Retina (tissue), 1 donor: ENCODE data around the gene B3GAT3.
"Not testable (repeated sequence)": the region's sequence is repeated elsewhere in the genome, so short reads cannot be mapped to it uniquely, and the experiment has no call there.

Source experiments
- DNase-seq: peaks from one replicate; pipeline ENCODE4 v3.0.0-alpha.2; 2016

B3GAT3 gene

GRCh38 chr11:62602141-62603071 lies 19.4 kb downstream of the B3GAT3 start:
- peak; percentile 82 for DNase-seq

- DNase-seq = peak; percentile 99
Observed at GRCh38 chr11:62601372-62602140, 20.2 kb downstream of the B3GAT3 start, which contains the start of gene MTA2. MTA2 (minus strand) TSS chr11:62601865; CDS start chr11:62601450, 415 bp downstream.

- DNase-seq = no peak
Observed at GRCh38 chr11:62601122-62601371, 20.7 kb downstream of the B3GAT3 start.

- DNase-seq = peak; percentile 15
Observed at GRCh38 chr11:62600367-62601121, 21.2 kb downstream of the B3GAT3 start.

- DNase-seq = no peak
Observed at GRCh38 chr11:62599901-62600300, 21.9 kb downstream of the B3GAT3 start.

GRCh38 chr11:62599069-62599696 lies 22.6 kb downstream of the B3GAT3 start:
- peak; percentile 87 for DNase-seq

- no peak for DNase-seq
Observed at GRCh38 chr11:62595124-62595523, 26.7 kb downstream of the B3GAT3 start.

GRCh38 chr11:62593434-62594044 lies 28.2 kb downstream of the B3GAT3 start:
- peak; percentile 64 for DNase-seq

GRCh38 chr11:62592989-62593421 lies 28.8 kb downstream of the B3GAT3 start:
- no peak for DNase-seq

GRCh38 chr11:62592146-62592815 lies 29.5 kb downstream of the B3GAT3 start:
- no peak for DNase-seq

GRCh38 chr11:62591448-62592145 lies 30.2 kb downstream of the B3GAT3 start, which contains the start of gene TUT1:
TUT1 (minus strand) TSS chr11:62591523; CDS start chr11:62591485, 38 bp downstream.
- peak; percentile 98 for DNase-seq

- no peak for DNase-seq
Observed at GRCh38 chr11:62588966-62589637, 32.7 kb downstream of the B3GAT3 start.

GRCh38 chr11:62585356-62585755 lies 36.4 kb downstream of the B3GAT3 start:
- DNase-seq = not testable (repeated sequence)

- not testable (repeated sequence) for DNase-seq
Observed at GRCh38 chr11:62581735-62582134, 40.1 kb downstream of the B3GAT3 start.

- DNase-seq = no peak
Observed at GRCh38 chr11:62580959-62581715, 40.6 kb downstream of the B3GAT3 start.

GRCh38 chr11:62579252-62579651 lies 42.5 kb downstream of the B3GAT3 start:
- DNase-seq = no peak

GRCh38 chr11:62578541-62578940 lies 43.2 kb downstream of the B3GAT3 start:
- DNase-seq = no peak

- no peak for DNase-seq
Observed at GRCh38 chr11:62577046-62577714, 44.6 kb downstream of the B3GAT3 start.

GRCh38 chr11:62575837-62576236 lies 45.9 kb downstream of the B3GAT3 start:
- DNase-seq = no peak
